HG03571 (cell line): ENCODE results near the gene OGT.
"Not testable (repeated sequence)": the region's sequence is repeated elsewhere in the genome, so short reads cannot be mapped to it uniquely, and the experiment has no call there.

Experiments
- ATAC-seq: cut with Tn5 transposase; IDR thresholded peaks from one replicate; pipeline ENCODE4 v1.9.1; 2021; ENCODE audit not compliant: unreplicated experiment

The OGT gene

DNA sequence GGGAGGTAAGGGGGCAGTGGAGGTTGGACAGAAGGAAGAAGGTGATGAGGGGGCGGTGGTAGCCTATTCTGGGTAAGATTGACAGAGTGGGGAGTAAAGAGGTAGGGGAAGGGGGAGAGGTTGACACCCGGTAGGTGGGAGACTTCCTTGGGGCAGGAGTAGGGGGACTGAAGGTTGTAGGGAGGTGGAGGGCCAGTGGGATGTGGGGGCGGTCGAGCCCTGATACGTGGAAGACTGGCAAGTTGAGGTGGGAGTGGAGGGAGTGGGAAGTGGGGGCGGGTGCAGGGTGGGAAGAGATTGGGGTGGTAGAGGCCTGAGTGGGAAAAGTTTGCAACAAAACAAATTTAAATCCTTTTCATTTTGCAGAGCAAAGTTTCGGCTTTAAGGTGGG is 47.1 kb downstream of the OGT start:
- no peak for ATAC-seq

DNA sequence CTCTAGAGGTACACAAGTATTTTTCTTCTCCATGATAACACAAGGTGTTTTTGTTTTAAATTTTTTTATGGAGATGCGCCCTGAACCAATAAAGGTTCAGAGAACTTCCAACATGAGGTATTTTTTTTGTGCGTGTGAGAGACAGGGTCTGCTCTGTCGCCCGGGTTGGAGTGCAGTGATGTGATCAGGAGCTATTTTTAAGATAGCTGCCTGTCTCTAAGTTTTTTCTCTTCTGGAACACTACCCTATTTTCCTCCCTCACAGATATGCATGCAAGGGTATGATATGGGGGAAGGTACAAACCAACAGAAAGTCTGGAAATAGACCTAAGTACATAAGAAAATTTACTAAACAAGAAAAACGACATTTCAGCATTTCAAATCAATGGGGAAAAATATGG is 48.3 kb downstream of the OGT start:
- no peak for ATAC-seq

DNA sequence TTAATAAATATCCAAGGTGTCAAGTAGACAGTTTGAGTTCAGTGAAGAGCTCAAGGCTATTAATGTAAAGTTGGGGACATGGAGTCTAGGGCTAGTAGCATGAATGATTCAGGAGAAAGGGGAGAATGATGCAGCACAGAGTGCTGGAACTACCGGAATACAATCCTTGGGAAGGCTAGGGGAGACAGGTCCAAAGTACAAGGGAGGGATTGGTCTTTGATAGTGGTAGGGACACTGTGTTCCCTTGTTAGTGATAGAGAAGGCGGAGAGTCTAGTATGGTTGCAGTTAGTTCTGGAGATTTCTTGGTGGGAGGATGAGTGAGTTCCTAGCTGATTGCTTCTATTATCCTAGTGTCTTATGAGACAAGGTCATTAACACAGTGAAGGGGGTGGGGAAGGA is 54.0 kb downstream of the OGT start:
- no peak for ATAC-seq

DNA sequence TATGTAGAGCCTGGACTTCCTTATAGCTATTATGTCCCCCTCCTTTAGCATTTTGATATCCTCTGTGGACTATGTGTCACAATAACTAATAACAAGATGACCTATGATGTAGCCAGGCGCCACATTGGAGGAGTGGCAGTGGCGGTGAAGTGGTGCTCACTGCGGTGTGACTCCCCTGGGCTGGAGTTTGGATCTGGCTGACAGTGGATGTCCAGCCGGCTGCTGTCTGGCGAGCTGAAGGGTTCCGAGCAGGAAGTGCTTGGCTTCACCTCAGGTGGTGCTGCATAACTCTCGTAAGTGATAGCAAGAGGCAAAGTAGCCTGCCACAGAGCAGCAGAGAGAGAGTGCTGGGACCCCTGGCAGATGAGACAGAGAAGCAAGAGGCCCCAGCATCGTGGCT is 60.3 kb downstream of the OGT start:
- not testable (repeated sequence) for ATAC-seq

DNA sequence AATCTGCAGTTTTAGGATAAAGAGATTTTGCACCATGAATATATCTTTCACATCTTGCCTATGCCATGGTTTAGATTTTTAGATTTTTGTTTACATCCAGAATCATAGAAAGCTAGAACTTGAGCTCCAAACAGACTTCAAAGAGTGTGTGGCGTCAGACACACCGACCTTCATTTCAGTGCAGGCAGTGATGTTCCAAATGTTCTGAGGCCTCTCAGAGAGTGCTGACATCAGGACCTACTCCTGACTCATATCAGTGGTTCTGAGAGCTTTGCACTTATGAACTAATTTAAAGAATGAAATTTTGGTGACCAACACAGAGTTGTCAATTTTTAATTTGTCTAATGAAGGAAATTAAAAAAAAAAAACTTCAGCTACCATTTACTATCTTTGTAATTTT is 67.1 kb downstream of the OGT start:
- ATAC-seq, result no peak

DNA sequence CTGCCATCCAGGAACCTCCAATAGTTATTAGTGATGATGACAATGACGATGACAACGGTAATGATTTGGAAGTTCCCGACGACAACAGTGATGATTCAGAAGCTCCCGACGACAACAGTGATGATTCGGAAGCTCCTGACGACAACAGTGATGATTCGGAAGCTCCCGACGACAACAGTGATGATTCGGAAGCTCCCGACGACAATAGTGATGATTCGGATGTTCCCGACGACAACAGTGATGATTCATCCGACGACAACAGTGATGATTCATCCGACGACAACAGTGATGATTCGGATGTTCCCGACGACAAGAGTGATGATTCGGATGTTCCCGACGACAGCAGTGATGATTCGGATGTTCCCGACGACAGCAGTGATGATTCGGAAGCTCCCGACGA is 70.7 kb downstream of the OGT start:
- no peak for ATAC-seq

DNA sequence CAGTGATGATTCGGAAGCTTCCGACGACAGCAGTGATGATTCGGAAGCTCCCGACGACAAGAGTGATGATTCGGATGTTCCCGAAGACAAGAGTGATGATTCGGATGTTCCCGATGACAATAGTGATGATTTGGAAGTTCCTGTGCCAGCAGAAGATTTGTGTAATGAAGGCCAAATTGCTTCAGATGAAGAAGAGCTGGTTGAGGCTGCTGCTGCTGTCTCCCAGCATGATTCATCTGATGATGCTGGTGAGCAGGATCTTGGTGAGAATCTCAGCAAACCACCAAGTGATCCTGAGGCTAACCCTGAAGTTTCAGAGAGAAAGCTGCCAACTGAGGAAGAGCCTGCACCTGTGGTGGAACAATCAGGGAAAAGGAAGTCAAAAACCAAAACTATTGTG is 71.2 kb downstream of the OGT start:
- no peak for ATAC-seq

DNA sequence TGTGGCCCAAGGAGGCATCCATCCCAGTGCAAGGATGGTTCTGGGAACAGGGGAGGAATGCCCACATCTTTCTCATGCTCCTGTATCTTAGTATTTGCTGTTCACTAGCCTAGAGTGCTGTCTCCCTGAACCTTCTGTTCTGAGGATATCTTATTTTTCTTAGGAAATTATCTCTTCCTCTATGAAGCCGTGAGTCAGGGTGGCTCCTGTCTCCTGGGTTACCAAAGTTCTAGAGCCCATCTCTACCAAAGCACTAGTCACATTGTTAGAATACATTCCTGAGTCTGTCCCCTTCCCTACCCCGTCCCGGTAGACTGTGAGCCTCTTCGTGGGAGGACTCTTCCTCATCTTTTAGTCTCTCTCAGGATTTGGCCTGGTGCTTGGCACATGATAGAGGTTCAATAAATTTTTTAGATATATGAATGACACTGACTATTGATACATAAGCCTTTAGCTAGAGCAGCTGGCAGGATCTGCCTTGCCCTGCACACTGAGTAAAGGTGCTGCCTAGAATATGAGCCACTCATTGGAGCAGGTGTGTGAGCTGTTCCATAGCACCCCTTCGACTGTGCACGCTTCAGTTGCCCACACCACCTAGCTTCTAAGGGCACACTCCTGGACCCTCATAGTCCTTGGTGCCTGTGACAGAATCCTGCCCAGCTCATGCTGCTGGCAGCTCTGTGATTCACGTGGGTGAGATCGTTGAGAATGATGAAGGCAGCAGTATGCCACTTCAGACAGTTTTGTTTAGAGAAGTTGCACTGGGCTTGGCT is 72.1 kb downstream of the OGT start:
- no peak for ATAC-seq

DNA sequence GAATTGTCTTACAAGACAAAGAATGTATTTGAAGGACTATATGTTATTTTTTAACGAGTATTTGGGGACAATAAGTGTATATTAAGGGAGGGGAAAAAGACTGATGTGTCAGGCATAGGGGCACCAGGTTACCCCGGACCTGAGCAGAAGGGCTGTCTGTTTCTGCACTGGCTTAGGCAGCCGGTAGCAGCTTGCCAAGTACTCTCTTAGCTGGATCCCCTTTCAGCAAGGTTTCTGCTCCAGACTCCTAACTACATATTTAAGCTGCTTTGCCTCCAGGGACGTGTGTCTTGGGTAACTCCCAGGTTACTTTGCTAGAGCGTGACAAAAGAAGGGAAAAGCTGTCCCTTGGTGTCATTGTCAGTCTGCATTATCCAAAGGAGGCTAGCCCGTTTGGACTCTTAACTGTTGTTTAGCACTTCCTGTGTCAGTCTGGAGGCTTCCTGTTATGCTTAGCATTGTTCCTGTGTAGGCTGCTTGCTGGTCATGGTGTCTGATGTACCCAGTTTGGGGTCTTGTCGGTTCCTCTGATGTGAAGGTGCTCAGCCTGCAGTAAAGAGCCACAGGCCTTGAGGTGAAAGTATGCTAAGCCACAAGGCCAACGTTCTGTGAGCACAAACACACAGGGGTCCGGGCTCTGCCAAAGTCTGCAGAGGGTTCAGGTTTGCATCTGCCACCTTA is 73.8 kb downstream of the OGT start:
- no peak for ATAC-seq

DNA sequence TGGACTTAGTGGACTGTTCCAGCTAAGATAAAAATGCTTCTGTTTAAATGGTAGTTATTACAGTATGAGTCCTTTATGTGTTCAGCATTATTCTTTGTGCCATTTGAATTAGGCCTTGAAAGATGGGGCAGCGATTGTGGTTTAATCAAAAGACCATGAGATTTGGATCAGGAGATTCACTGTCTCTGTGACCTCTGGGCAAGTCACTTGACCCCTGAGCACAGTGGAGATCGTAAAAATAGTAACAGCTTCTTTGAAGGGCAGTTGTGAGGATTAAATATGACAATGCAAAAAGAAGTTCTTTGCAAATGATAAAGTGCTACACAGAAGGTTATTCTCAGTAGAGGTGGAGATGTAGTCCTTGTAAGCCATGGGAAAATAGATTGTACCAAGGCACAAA is 74.6 kb downstream of the OGT start:
- no peak for ATAC-seq

DNA sequence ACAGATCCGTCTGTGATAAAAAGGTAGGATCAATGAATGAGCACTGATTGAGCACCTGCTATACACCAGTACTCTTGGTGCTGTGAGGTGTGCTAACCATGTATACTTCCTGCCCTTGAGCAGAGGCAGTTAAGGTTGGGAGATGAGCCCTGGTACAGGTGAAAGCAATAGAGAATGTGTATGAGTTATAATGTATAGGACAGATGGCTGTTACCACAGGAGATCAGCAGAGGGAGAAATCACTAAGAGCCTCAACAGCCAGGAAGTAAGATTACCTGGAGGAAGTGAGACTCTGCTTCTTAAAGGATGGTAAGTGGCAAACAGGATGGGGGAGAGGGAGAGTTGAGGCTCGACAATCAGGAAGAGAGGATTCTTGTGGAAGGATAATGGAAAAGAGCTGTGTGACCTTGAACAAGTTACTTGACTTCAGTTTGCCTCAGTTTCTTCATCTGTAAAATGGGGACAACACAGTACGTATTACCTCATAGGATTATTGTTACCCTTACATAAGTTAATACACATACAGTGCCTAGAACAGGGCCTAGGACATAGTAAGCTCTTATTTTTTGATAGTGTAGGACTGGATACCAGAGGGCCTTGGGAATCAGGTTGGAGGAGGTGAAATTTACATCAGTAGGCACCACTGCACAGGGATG is 76.3 kb downstream of the OGT start:
- no peak for ATAC-seq

DNA sequence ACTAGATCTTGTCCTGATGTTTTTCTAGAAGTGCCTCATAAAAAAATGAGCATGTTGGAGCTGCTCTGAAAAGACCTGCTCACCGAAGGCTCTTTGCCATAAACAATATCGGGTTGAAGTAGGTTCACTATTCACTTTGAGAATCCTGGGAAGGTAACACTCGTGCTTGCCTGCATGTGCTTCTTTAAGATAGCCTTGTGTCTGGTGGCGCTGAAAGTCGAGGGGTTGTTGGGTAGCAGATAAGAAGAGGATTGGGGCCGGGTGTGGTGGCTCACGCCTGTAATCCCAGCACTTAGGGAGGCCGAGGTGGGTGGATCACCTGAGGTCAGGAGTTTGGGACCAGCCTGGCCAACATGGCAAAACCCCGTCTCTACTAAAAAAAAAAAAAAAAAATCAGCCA is 78.8 kb downstream of the OGT start:
- ATAC-seq, result not testable (repeated sequence)

DNA sequence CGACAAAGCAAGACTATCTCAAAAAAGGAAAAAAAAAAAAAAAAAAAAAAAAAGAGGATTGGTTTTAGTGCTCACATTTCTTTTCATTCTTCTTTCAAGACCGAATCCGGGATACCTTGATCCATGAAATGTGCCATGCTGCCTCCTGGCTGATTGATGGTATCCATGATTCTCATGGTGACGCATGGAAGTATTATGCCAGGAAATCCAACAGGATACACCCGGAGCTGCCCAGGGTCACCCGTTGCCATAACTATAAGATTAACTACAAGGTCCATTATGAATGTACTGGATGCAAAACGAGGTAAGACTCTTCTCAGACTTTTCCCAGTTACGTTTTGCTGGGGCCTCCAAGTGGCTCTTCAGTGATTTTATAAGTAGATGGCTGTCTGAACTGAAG is 79.4 kb downstream of the OGT start:
- no peak for ATAC-seq

DNA sequence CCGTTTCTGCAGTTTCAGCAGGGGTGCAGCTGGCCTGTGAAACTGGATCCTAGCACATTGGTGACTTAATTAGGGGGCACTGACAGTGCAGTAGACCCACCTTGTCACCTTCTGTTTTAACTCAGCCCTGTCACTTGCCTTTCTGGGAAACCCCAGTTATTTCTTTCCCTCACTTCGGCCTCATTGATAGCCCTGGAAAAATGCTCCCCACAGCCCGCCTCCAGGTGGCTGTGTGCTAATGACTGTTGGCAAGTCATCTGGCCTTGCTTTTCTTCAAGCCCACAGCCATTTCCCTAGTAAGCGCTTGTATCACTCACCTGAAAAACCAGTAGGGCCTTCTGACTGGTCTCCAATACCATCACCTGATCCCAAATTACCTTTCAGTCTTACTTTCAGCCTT is 82.2 kb downstream of the OGT start:
- no peak for ATAC-seq

DNA sequence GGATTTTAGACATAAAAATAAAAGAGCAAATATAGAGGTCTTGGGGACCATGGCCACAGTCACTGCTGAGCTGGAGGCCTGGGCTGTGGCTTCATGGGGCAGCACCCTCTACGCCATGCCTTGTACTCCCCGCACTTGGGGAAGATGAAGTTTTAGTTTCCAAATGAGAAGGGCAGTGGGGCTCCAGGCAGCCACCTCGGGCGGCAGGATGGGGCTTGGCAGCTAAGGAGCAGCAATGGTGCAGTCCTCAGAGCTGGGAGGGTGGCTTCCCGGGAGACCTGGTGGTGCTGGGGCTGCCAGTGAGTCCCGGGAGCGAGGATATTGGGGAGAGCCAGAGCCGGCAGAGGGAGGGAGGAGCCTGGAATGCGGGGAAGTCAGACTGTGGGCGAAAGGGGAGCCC is 83.0 kb downstream of the OGT start:
- ATAC-seq, result no peak

DNA sequence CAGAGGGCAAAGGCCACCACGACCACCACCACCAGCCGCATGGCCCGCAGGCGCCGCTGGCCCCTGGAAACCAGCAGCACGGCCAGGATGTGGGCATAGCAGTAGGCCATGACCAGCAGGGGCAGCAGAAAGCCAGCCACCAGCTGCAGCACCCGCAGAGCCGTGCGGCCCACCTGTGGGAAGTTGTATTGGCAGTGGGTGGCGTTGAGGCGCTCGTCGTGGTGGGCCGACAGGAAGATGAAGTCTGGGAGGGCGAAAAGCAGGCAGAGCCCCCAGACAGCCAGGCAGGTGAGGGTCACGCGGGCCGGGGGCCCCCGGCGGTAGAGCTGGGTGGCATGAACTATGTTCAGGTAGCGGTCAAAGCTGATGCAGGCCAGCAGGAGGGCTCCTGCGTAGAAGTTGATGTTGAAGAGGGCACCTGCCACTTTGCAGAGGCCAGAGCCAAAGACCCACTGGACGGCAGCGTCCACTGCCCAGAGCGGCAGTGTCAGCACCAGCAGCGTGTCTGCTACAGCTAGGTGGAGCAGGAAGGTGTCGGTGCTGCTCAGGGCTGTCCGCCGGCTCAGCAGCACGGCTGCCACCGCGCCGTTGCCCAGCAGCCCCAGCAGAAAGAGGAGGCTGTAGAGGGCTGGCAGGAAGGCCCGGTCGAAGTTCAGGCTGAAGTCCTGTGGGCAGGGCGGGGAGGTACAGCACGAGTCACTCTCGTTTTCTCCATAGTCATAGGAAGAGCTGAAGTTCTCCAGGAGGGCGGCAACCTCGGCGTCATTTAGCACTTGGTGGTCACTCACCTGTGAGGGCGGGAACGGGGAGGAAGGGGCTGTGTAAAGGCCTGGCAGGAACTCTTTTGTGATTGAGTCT is 84.0 kb downstream of the OGT start:
- ATAC-seq, result no peak

DNA sequence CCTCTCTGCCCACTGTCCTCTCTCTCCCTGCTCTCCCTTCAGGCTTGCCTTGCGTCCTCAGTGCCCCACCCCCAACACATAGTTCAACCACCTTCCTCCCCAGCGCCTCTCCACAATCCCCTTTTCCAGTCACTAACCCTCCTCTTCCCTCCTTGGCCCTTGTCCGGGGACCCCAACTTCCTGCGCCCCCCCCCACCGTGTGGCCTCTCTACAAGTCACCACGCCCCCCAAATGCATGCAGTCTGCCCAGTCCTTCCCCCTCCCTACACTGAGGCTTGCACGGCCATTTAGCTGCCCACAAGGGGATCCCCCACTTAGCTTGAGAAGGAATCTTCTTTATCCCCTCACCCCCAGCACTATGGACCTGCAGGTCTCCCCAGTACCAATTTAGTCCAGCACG is 84.8 kb downstream of the OGT start:
- no peak for ATAC-seq

DNA sequence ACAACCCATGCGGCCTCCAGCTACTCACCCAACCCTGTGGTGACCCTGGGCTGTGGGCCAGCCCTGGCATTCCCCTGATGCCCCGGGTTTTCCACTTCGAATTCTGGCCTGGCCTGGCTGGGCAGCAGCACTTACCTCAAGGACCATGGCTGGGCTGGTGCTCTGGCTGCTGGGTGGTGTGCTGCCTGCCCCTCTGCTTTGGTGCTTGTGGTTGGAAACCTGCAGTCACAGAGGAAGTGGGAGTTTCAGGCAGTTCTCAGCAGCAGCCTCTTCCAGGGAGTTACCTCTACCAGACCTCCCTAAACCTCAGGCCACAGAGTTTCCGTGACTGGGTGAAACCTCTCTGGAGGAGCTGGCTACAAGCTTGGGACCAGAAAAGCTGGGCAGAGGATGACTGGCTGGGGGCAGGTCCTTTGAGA is 85.4 kb downstream of the OGT start, which contains the start of gene CXCR3:
Gene CXCR3 (minus strand): TSS at position 209 of the 419 bp plus-strand sequence. CDS start 62 bp downstream, at position 147.
- ATAC-seq, result peak; percentile 54

DNA sequence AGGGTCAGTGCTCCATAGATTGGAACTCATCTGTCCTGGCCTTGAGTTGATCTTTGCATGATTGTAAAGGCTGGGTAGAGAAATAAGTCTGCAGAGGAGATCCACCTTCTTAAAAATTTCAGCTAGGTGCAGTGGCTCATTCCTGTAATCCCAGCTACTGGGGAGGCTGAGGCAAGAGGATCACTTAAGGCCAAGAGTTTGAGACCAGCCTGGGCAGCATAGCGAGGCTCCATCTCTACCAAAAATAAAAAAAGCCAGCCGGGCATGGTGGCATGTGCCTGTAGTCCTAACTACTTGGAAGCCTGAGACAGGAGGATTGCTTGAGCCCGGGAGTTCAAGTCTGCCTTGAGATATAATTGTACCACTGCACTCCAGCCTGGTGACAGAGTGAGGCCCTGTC is 85.9 kb downstream of the OGT start:
- no peak for ATAC-seq

DNA sequence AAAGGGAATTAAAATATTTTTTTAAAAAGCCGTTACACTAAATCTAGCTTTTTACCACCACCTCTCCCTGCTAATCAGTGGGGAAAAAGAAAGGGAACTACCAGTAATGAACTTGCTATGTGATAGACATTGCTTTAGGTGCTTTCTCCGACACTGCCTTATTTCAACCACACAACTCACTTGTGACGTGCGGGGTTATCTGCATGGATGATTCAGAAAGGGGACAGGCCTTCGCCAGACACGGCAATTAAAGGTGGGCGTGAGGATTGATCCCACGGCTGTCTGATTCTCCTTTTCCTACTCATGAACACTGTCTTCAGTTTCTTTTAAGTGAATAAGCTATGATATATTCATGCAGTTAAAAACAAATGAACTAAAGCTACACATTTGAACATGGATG is 86.3 kb downstream of the OGT start:
- ATAC-seq, result no peak

DNA sequence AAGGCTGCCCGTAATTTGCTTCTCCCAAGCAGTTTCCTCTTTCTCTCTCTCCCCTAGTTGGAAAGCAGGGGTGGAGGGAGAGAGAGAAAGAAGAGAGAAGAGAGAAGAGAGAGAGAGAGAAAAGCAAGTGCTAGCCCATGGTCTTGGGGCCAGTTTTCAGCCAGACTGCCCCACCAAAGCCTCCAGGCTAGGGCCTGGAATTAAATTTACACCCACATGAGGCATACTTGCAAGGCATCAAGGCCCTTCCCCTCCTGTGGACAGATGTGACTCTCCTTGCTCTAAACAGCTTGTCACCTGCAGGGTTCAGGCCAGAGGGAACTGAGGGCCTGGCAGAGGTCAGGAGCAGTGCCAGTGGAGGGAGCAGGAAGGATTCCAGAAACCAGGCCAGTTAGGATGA is 87.1 kb downstream of the OGT start:
- ATAC-seq, result no peak
